Neural progenitor cell (in vitro differentiated cells): ENCODE data around the gene TSPAN11.

Experiments
- EZH2phosphoT487 ChIP-seq: fragments of 200-600 bp; sonication (generic); IDR thresholded peaks from 2 replicates; pipeline ENCODE4 v1.6.1; 2017; ENCODE audit warnings: antibody characterized with exemption
- TF ChIP-seq, protein P1 (sequence below): fragments of 200-600 bp; sonication (generic); IDR thresholded peaks from 2 replicates; pipeline ENCODE4 v1.5.1; 2017; ENCODE audit warnings: antibody characterized with exemption, mild to moderate bottlenecking

DNA sequence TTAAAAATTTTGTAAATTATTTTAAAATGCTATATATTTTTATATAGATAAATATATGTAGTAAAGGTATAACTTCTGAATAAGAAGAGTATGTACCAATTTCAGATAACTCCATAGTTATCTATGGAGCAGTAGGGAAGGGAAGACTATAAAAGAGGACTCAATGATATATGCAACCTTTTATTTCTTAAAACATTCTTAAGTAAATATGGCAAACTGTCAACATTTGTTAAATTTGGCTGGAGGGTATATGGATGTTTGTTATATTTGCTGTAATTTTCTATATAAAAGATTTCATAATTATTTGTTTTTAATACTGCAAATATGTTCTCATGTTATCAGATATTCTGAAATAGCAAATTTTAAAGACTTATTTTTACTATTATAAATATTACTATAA, 38.3 kb upstream of the TSPAN11 start:
- TF ChIP-seq, protein P1, sequence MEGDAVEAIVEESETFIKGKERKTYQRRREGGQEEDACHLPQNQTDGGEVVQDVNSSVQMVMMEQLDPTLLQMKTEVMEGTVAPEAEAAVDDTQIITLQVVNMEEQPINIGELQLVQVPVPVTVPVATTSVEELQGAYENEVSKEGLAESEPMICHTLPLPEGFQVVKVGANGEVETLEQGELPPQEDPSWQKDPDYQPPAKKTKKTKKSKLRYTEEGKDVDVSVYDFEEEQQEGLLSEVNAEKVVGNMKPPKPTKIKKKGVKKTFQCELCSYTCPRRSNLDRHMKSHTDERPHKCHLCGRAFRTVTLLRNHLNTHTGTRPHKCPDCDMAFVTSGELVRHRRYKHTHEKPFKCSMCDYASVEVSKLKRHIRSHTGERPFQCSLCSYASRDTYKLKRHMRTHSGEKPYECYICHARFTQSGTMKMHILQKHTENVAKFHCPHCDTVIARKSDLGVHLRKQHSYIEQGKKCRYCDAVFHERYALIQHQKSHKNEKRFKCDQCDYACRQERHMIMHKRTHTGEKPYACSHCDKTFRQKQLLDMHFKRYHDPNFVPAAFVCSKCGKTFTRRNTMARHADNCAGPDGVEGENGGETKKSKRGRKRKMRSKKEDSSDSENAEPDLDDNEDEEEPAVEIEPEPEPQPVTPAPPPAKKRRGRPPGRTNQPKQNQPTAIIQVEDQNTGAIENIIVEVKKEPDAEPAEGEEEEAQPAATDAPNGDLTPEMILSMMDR: no peak
- no peak for TF ChIP-seq EZH2phosphoT487
